H1 (cell line): ENCODE data around the gene PDE9A. TPM values are rescaled to one million over a fixed set of nuclear protein-coding genes. Genes with fewer than 3 reads are reported as not detected.

ENCODE experiments used
- CBX8 ChIP-seq: fragments of 300-800, 300-1000 bp; sonication (generic); IDR thresholded peaks from 2 replicates; pipeline ENCODE4 v1.7.1; 2016; ENCODE audit warnings: low read depth, low read length, borderline replicate concordance
- CTBP2 ChIP-seq: IDR thresholded peaks from 2 replicates; pipeline ENCODE4 v1.7.0; 2011; ENCODE audit warnings: borderline replicate concordance, mild to moderate bottlenecking, moderate library complexity, mixed read lengths, low read length; ENCODE audit not compliant: insufficient read depth, insufficient read length
- RBBP5 ChIP-seq: IDR thresholded peaks from 2 replicates; pipeline ENCODE4 v1.7.1; 2012; ENCODE audit warnings: low read depth, mild to moderate bottlenecking, inconsistent platforms, low read length, moderate library complexity, borderline replicate concordance
- YY1 ChIP-seq: IDR thresholded peaks from 2 replicates; pipeline ENCODE4 v1.6.1; 2011; ENCODE audit warnings: low read depth, mild to moderate bottlenecking, low read length
- polyA plus RNA-seq, 7 experiments: library from polyadenylated mRNA; depleted of rRNA in 3 of 7; stranded (reverse) in 5 of 7; unstranded in 2 of 7; fragments of >200 nt in 5 of 7; fragments of 200-250 nt in 2 of 7; gene quantifications; 1 replicate in 5 of 7; 2 replicates in 1 of 7; 4 replicates in 1 of 7; pipeline versions ENCODE4 v1.2.1 to v1.2.3, GENCODE V29; 2011 to 2013; ENCODE audit warnings: missing spikeins in 2 of 7, mixed read lengths in 2 of 7
- total RNA-seq: library from RNA; stranded (reverse); fragmentation: NEBNext Ultra II Directional; extraction: Animal tissue kit (Norgen Biotek cat#: 25700); gene quantifications from 2 replicates; pipeline ENCODE4 v1.2.1, GENCODE V29; 2021

PDE9A gene
- total and polyA plus RNA-seq, 2 of the 8 experiments (the other 6 are each of a cell fraction or from before 2014, with no cell fraction given), result 39.2 to 45.9 TPM

DNA sequence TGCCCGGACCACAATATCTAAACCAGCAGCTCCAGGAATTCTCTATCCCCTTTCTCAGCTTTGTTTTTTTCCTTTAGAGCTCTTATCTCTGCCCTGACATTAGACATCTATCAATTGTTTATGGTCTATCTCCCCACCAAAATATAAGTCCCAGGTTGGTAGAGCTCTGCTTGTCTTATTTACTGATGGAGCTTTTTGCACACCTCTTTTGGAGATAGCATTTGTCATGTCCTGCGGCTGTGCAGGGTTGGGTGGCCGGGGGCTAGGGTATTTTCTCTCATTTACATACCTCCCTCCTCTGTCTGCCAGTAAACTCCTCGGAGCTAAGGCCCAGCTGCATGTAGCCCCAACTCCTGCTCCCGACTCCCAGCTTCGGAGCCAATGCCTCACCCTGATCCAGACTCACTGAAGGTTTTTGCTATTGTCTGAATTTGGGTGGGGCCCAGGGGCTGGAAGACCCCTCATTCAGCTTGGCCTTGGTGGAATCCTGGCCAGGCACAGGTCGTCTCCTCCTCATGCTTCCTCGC is 11.1 kb upstream of the PDE9A start (continued):
- TF ChIP-seq YY1 (no peak), RBBP5 (no peak), CTBP2 (no peak), CBX8 (no peak)
